HepG2 (cell line): Measurements from ENCODE around the gene SEMA3F. TPM values are rescaled to one million over a fixed set of nuclear protein-coding genes. Genes with fewer than 3 reads are reported as not detected.

Experiments
- NR0B2 ChIP-seq: sonication (generic); formaldehyde crosslinking; IDR thresholded peaks from 2 replicates; pipeline ENCODE4 v1.4.0; 2020; ENCODE audit warnings: mild to moderate bottlenecking, missing genetic modification reagents
- PCBP2 ChIP-seq: fragments of 200-400 bp; formaldehyde crosslinking; optimal IDR thresholded peaks from 2 replicates; pipeline ENCODE3; 2018; ENCODE audit warnings: low read length, low read depth; ENCODE audit not compliant: poor library complexity, severe bottlenecking
- POGK ChIP-seq: sonication (generic); formaldehyde crosslinking; conservative IDR thresholded peaks from 2 replicates; pipeline ENCODE4 v1.8.0; 2022; ENCODE audit warnings: mild to moderate bottlenecking, moderate library complexity, missing genetic modification reagents
- STAG1 ChIP-seq: sonication (generic); formaldehyde crosslinking; IDR thresholded peaks from 2 replicates; pipeline ENCODE4 v1.4.0; 2020; ENCODE audit warnings: missing genetic modification reagents
- TAF15 ChIP-seq: fragments of 200-400 bp; formaldehyde crosslinking; IDR thresholded peaks from one replicate; pipeline ENCODE4 v1.6.1; 2018; ENCODE audit warnings: mild to moderate bottlenecking, low read depth, low read length; ENCODE audit not compliant: poor library complexity, severe bottlenecking
- ZNF143 ChIP-seq: sonication (generic); formaldehyde crosslinking; IDR thresholded peaks from 2 replicates; pipeline ENCODE4 v1.4.0; 2020; ENCODE audit warnings: missing genetic modification reagents
- ZNF414 ChIP-seq: sonication (generic); formaldehyde crosslinking; IDR thresholded peaks from 2 replicates; pipeline ENCODE4 v1.5.0; 2020; ENCODE audit warnings: missing genetic modification reagents
- ZNF629 ChIP-seq: sonication (generic); formaldehyde crosslinking; conservative IDR thresholded peaks from 2 replicates; pipeline ENCODE4 v1.5.0; 2020; ENCODE audit warnings: missing genetic modification reagents
- ZXDC ChIP-seq: sonication (generic); formaldehyde crosslinking; IDR thresholded peaks from 2 replicates; pipeline ENCODE4 v1.5.0; 2020; ENCODE audit warnings: mild to moderate bottlenecking, missing genetic modification reagents
- polyA plus RNA-seq, 8 experiments: library from polyadenylated mRNA; depleted of rRNA in 3 of 8; stranded (reverse) in 7 of 8; unstranded in 1 of 8; fragments of >200 nt; fragmentation: Illumina TruSeq in 4 of 8; extraction: Trizol in 4 of 8; gene quantifications; 2 replicates each; pipeline versions ENCODE4 v1.2.1 to v1.2.3, GENCODE V29; 2011 to 2016; ENCODE audit warnings: low read depth in 4 of 8, missing spikeins in 1 of 8, mixed read lengths in 1 of 8; ENCODE audit not compliant: insufficient read depth in 1 of 8
- total RNA-seq, 5 experiments: library from RNA; depleted of rRNA; stranded (reverse); fragments of >200 nt; fragmentation: Illumina TruSeq; extraction: Trizol; gene quantifications; 2 replicates each; pipeline ENCODE4 v1.2.3, GENCODE V29; 2016; ENCODE audit warnings: low read depth in 1 of 5
- TF ChIP-seq, protein P1 (sequence below): sonication (generic); formaldehyde crosslinking; IDR thresholded peaks from 2 replicates; pipeline ENCODE4 v1.4.0; 2020; ENCODE audit warnings: mild to moderate bottlenecking, missing genetic modification reagents
- TF ChIP-seq, protein P2 (sequence below): sonication (generic); formaldehyde crosslinking; IDR thresholded peaks from 2 replicates; pipeline ENCODE4 v1.5.0; 2020; ENCODE audit warnings: mild to moderate bottlenecking, missing genetic modification reagents, borderline replicate concordance

SEMA3F gene
- total and polyA plus RNA-seq, 2 of the 13 experiments (the other 11 are each of a cell fraction or from before 2014, with no cell fraction given) = 7.6 to 17.2 TPM

GRCh38 chr3:50195501-50196252 is 40.6 kb downstream of the SEMA3F start (continued):
- TF ChIP-seq, protein P1, sequence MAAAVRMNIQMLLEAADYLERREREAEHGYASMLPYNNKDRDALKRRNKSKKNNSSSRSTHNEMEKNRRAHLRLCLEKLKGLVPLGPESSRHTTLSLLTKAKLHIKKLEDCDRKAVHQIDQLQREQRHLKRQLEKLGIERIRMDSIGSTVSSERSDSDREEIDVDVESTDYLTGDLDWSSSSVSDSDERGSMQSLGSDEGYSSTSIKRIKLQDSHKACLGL = peak; percentile 80
- TF ChIP-seq ZNF629 (CRISPR knock-in tag) (no peak; the same call in 1 of the 2 replicates), NR0B2 (CRISPR knock-in tag) (no peak), PCBP2 (no peak), STAG1 (CRISPR knock-in tag) (0 out of 2 replicates have a peak, but pooled peaks have one; percentile 21), POGK (CRISPR knock-in tag) (peak; percentile 87), ZNF414 (CRISPR knock-in tag) (peak; percentile 99), ZXDC (peak; percentile 92), TAF15 (no peak), ZNF143 (CRISPR knock-in tag) (no peak; the same call in none of the 2 replicates)
- TF ChIP-seq, protein P2, sequence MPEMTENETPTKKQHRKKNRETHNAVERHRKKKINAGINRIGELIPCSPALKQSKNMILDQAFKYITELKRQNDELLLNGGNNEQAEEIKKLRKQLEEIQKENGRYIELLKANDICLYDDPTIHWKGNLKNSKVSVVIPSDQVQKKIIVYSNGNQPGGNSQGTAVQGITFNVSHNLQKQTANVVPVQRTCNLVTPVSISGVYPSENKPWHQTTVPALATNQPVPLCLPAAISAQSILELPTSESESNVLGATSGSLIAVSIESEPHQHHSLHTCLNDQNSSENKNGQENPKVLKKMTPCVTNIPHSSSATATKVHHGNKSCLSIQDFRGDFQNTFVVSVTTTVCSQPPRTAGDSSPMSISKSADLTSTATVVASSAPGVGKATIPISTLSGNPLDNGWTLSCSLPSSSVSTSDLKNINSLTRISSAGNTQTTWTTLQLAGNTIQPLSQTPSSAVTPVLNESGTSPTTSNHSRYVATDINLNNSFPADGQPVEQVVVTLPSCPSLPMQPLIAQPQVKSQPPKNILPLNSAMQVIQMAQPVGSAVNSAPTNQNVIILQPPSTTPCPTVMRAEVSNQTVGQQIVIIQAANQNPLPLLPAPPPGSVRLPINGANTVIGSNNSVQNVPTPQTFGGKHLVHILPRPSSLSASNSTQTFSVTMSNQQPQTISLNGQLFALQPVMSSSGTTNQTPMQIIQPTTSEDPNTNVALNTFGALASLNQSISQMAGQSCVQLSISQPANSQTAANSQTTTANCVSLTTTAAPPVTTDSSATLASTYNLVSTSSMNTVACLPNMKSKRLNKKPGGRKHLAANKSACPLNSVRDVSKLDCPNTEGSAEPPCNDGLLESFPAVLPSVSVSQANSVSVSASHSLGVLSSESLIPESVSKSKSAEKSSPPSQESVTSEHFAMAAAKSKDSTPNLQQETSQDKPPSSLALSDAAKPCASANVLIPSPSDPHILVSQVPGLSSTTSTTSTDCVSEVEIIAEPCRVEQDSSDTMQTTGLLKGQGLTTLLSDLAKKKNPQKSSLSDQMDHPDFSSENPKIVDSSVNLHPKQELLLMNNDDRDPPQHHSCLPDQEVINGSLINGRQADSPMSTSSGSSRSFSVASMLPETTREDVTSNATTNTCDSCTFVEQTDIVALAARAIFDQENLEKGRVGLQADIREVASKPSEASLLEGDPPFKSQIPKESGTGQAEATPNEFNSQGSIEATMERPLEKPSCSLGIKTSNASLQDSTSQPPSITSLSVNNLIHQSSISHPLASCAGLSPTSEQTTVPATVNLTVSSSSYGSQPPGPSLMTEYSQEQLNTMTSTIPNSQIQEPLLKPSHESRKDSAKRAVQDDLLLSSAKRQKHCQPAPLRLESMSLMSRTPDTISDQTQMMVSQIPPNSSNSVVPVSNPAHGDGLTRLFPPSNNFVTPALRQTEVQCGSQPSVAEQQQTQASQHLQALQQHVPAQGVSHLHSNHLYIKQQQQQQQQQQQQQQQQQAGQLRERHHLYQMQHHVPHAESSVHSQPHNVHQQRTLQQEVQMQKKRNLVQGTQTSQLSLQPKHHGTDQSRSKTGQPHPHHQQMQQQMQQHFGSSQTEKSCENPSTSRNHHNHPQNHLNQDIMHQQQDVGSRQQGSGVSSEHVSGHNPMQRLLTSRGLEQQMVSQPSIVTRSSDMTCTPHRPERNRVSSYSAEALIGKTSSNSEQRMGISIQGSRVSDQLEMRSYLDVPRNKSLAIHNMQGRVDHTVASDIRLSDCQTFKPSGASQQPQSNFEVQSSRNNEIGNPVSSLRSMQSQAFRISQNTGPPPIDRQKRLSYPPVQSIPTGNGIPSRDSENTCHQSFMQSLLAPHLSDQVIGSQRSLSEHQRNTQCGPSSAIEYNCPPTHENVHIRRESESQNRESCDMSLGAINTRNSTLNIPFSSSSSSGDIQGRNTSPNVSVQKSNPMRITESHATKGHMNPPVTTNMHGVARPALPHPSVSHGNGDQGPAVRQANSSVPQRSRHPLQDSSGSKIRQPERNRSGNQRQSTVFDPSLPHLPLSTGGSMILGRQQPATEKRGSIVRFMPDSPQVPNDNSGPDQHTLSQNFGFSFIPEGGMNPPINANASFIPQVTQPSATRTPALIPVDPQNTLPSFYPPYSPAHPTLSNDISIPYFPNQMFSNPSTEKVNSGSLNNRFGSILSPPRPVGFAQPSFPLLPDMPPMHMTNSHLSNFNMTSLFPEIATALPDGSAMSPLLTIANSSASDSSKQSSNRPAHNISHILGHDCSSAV (CRISPR knock-in tag) = peak; percentile 71; the same call in 1 of the 2 replicates
